ENCODE data around the gene RRP1B.
"Not testable (repeated sequence)": the region's sequence is repeated elsewhere in the genome, so short reads cannot be mapped to it uniquely, and the experiment has no call there.

RRP1B gene

GRCh38 chr21:43640400-43640799, 19.0 kb upstream of the RRP1B start:
- DNase-seq (ENCODE audit: low read depth in 3 of 3) = no peak

- no peak for DNase-seq (ENCODE audit: low read depth in 3 of 3)
Observed at GRCh38 chr21:43643193-43643592, 16.2 kb upstream of the RRP1B start.

- DNase-seq (ENCODE audit: low read depth in 3 of 3) = no peak
Observed at GRCh38 chr21:43644071-43644470, 15.3 kb upstream of the RRP1B start.

- no peak for DNase-seq (ENCODE audit: low read depth in 3 of 3)
Observed at GRCh38 chr21:43644609-43645008, 14.8 kb upstream of the RRP1B start.

- no peak for DNase-seq (ENCODE audit: low read depth in 3 of 3)
Observed at GRCh38 chr21:43645136-43645891, 14.0 kb upstream of the RRP1B start.

GRCh38 chr21:43645976-43646375, 13.4 kb upstream of the RRP1B start:
- no peak for DNase-seq (ENCODE audit: low read depth in 3 of 3)

- DNase-seq (ENCODE audit: low read depth in 3 of 3) = peak; percentile 73 to 86 (median 80)
Observed at GRCh38 chr21:43646550-43647260, 12.7 kb upstream of the RRP1B start.

- no peak for DNase-seq (ENCODE audit: low read depth in 3 of 3)
Observed at GRCh38 chr21:43648171-43648570, 11.2 kb upstream of the RRP1B start.

- not testable (repeated sequence) for DNase-seq (ENCODE audit: low read depth in 3 of 3)
Observed at GRCh38 chr21:43651926-43652325, 7.4 kb upstream of the RRP1B start.

GRCh38 chr21:43652616-43653015, 6.7 kb upstream of the RRP1B start:
- no peak for DNase-seq (ENCODE audit: low read depth in 3 of 3)

GRCh38 chr21:43653626-43654025, 5.7 kb upstream of the RRP1B start:
- DNase-seq (ENCODE audit: low read depth in 3 of 3) = no peak

GRCh38 chr21:43654806-43655489, 4.4 kb upstream of the RRP1B start:
- DNase-seq (ENCODE audit: low read depth in 3 of 3) = no peak

- DNase-seq (ENCODE audit: low read depth in 3 of 3) = no peak
Observed at GRCh38 chr21:43657355-43658087, 1.8 kb upstream of the RRP1B start.

GRCh38 chr21:43658088-43658741, 1.1 kb upstream of the RRP1B start:
- DNase-seq (ENCODE audit: low read depth in 3 of 3) = no peak

GRCh38 chr21:43658769-43659135, 608 bp upstream of the RRP1B start:
- DNase-seq (ENCODE audit: low read depth in 3 of 3) = no peak

GRCh38 chr21:43662286-43662685, 2.9 kb downstream of the RRP1B start:
- DNase-seq (ENCODE audit: low read depth in 3 of 3) = no peak

- DNase-seq (ENCODE audit: low read depth in 3 of 3) = no peak
Observed at GRCh38 chr21:43663033-43663432, 3.7 kb downstream of the RRP1B start.

GRCh38 chr21:43664358-43664757, 5.0 kb downstream of the RRP1B start:
- DNase-seq (ENCODE audit: low read depth in 3 of 3) = no peak

- no peak for DNase-seq (ENCODE audit: low read depth in 3 of 3)
Observed at GRCh38 chr21:43665879-43666278, 6.5 kb downstream of the RRP1B start.

- DNase-seq (ENCODE audit: low read depth in 3 of 3) = no peak
Observed at GRCh38 chr21:43667191-43667904, 8.0 kb downstream of the RRP1B start.
